ENCODE measurements around the gene LRTM2.

Gene LRTM2

DNA sequence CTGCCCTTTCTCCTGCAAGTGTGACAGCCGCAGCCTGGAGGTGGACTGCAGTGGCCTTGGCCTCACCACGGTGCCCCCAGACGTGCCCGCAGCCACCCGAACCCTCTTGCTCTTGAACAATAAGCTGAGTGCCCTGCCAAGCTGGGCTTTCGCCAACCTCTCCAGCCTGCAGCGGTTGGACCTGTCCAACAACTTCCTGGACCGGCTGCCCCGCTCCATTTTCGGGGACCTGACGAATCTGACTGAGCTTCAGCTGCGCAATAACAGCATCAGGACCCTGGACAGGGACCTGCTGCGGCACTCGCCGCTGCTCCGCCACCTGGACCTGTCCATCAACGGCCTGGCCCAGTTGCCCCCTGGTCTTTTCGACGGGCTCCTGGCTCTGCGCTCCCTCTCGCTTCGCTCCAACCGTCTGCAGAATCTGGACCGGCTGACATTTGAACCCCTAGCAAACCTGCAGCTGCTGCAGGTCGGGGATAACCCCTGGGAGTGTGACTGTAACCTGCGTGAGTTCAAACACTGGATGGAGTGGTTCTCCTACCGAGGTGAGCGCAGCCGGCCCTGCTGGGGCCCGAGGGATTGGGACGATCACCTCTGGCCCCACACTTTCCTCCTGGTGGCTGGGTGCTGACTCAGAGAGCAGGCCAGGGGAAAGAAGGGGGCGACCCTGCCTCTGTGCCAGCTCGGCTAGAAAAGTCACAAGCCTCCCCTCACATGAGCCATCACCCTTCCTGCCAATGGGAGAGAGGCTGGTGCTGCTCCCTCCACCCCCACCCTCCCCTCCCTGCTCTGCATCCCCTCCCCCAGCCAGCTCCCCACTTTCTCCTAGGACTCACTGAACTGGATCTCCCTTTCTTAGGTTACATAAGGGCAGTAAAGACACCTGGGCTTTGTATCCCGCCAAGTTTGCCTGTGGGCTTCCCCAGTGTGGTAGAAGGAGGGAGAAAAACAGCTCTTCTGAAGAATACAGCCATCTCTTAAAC lies 10.9 kb downstream of the LRTM2 start:
- no peak for DNase-seq

DNA sequence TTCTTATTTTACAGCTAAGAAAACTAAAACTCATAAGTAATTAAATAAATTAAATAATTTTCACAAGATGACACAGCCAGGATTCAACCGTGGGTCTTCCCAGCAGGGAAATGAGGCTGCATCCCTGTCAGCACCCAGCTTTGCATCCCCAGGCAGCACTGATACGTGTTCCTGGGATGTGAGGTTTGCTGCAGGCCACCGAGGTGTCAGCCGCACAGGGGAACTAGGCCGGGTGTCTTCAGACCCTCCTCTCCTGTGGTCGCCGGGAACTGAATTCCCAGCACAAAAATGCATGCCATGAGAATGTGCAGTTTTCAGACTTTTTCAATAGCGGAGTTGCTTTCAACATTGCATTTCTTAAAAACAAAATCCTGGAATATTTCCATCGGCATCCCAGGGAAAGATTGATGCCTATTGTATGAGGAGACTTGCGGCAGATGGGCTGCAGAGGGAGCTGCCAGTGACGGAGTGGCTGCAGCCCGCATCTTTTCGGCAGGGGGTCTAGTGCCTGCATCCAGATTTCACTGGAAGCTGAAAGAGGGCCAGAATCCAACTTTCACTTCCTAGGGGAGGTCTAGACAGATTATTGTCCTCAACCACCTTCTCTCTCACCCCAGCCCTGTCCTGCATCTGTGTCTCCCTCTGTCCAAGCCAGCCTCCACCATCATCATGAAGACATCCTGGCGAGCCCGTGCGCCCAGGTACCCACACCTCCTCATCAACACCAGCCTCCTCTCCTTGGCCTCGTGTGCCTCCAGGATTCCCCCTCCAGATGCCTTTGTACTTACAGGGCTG lies 12.6 kb downstream of the LRTM2 start:
- DNase-seq, result no peak

DNA sequence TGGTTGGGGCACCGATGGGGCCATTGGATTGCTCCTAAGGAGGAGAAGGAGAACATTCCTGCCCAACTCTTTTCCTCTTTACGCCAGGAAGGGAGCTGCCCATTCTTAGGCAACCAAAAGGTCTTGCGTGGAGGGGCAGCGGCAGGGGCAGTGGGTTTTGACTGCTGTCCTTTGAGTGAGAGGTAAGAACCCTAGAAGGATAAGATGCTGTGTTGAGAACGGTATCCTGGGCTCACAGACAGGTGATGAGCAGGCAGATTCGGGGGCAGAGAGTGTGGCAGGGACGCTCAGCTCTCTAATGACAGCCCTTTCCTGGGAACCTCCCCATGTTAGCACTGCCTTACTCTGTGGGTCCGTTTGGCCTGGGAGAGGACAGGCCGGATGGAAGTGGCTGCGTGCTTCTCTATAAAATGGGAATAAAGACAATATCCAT lies 13.2 kb downstream of the LRTM2 start:
- no peak for DNase-seq

DNA sequence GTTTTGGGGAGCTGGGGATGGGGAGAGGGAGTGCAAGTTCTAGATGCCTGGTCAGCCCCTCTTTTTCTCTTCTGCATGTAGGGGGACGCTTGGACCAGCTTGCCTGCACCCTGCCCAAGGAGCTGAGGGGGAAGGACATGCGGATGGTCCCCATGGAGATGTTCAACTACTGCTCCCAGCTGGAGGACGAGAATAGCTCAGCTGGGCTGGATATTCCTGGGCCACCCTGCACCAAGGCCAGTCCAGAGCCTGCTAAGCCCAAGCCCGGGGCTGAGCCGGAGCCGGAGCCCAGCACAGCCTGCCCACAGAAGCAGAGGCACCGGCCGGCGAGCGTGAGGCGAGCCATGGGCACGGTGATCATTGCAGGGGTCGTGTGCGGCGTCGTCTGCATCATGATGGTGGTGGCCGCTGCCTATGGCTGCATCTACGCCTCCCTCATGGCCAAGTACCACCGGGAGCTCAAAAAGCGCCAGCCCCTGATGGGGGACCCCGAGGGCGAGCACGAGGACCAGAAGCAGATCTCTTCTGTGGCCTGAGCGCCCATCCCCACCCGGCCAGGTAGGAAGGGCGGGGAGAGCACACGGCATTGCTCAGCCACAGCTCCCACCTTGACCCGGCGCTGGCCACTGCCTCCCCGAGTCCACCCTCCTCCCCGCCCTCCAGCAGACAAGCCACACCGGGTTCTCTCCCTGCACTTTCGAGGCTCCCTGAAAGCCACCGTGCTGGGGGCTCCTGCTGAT lies 14.0 kb downstream of the LRTM2 start:
- no peak for DNase-seq

DNA sequence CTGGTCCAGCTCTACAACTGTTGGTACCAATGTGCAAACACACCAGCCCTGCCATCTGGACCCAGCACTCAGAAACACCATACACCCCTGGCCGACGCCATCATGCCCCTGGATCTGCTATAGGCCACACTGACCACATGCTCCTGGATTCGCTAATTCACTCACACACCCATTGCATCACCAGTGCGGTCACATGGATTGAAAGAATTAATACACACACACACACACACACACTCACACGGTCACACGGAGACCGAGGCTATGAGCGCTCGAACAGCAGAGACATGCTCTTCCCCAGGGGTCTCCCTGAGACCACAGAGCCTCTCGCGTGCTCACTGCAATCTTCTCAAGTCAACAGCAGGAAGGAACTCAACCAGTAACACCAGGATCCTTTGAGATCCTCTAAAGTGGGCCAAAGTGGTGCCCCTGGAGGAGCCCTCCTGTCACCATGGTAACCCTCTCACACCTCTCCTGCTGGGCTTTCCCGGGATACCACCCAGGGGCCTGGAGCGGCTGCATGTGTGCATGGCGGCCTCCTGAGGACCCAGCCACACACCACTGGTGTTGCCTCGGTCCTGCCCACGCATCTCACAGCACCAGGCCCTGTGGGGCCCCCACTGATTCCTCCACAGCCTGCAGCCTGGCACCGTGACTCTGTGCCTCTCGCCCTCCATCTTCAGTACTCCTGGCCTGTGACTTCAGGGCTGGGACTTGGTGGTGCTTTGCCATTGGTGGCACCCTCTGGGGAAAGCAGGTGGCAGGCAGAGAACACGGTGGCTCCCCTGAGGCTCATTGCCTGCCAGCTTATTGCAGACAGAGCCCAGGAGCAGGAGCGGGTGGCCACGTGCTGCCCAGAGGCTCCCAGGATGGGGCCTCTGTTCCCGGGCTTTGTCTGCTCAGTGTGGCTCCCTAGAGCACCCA lies 15.1 kb downstream of the LRTM2 start:
- no peak for DNase-seq

DNA sequence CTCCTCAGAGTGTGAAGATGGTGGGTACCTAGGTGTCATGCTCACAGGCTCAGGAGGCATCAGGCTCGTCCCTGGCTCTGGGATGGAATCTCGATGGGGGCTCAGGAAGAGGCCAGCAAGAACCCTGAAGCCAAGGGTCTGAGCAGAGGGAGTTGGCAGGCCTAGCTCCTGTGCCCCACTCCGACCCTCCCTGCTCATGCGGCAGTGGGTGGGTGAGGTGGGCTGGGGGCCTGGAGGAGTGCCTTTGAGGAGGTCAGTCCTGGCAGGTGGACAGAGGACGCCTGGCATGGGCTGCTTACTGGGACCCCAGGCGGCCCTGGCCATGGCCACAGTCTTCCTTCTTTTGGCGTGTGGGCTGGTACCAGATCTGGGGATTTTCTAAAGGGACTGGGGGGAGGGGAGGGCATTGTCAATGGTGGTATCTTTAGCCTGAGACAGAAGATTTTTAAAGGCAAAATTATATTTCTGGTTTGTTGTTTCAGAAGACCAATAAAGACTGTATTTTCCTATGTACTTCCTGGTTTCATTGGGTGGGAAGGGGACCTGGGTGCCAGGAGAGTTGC lies 16.0 kb downstream of the LRTM2 start:
- no peak for DNase-seq

DNA sequence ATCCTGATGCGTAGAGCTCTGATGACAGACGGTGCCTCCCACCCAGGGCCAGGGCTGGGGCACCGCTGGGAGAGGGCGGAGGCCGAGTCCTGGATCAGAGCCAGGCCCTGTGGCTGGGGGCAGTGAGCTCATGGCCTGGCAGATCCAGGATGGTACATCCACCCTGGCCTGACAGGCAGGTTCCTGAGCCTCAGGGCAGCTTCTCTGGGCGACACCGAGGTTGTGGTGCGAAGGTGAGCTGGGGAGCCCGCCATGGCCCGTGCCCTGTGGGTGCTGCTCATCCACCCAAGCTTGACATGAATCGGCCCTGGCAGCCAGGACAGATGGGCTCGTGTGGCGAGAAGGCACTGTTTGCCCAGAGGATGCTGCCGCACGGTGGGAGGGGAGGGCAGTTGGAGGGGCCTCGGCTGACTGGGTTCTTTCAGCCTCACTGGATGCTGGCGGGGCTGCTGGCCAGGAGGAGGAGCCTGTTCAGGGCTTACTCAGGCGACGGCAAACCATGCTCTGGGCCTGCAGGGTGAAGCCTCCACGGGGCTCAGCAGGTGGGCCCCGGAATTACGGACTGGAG lies 16.6 kb downstream of the LRTM2 start:
- DNase-seq, result peak; percentile 32 to 46

DNA sequence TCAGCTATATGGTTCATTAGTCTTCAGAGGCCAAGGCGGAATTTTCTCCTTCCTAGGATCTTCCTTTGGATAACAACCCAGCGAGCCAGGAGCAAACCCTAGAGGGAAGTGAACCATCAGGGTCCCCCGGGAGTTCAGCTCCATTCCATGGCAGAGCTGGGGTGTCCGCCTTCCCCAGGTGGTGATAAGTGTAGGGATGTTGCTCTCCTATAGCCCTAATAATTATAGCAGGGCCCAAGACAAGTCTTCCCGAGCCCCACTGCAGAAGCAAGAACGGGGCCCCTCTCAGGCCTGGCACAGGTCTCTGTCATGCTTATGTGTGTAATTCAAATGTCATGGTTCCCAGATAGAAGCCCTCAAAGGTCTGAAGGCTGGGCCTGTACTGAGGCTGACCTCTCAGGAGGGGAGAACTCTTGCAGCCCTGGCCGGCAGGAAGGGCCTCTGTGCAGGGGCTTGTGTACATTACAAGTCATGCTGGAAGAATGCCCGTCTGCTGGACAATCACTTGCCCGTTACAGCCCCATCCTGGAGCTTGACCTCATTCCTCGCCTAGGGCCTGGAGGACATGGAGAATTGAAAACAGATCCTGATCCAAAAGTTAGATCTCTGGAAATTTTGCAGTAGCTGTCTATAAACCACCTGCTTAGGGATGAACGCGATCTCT lies 17.3 kb downstream of the LRTM2 start:
- no peak for DNase-seq

DNA sequence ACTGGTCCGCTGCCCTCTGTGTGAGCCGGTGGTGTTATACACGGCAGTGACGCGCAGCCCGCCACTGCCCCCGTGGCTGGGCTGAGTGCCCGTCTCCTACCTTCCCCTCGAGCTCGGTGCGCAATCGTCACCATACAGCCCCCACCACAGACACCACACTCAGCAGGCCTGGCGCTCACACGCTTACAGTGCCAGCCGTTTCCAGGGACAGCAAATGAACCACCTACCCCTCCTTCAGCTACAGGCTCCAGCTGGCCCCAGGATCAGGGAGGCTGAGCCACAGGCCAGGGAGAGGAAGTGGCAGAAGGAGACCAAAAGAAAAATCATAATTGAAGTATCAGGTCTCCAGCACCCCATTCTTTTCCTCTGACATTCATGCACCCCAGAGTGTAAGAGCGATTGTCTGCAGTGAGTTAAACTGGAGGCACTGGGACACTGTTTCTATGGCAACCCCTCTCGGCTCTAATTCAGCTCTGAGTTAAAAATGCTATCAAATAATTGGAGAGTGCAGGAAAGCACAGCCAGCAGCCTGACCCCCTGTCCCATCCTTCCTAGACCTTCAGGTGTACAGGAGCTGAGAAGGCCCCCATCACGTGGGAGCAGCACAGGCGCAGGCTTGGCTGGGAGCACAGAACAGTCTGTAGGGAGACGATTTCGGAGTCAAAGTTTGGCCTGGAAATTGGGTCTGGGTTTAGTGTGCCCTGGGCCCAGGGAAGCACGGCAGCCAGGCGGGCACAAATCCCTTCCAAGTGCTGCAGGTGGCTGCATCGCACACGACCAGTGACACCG lies 18.0 kb downstream of the LRTM2 start:
- no peak for DNase-seq

DNA sequence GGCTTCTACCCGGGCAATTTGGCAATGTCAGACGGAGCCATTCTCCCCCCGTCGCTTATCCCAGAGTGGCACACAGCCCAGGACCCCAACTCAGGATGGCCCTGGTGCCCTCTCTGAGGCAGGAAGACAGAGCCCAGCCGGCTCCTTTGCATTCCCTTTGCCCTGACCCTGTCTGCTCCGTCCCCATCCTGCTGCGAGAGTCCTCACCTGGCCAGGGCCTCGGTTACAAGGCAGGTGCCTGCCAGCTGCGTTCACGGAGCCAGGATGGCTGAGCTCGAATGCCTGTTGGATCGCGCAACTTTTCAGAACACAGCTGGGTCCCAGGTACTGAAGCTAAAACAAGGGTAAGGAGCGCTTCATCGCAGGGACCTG lies 18.6 kb downstream of the LRTM2 start:
- DNase-seq, result no peak

DNA sequence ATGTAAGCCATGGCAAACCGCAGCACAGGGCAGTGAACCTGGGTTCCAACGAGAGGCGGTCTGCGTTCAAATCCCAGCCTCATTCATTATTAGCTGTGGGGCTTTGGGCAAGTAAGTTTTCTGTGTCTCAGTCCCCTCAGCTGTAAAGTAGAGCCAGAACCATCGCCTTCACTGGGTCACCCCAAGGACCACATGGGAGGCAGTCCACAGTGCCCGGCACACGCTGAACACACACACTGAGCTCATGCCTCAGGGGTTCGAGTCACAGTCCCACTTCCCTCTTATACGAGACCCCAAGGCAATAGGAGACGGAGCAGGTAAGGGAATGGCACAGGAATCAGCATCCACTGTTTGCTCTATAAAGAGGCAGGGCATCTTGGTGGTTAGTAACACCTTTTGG lies 19.1 kb downstream of the LRTM2 start:
- no peak for DNase-seq

DNA sequence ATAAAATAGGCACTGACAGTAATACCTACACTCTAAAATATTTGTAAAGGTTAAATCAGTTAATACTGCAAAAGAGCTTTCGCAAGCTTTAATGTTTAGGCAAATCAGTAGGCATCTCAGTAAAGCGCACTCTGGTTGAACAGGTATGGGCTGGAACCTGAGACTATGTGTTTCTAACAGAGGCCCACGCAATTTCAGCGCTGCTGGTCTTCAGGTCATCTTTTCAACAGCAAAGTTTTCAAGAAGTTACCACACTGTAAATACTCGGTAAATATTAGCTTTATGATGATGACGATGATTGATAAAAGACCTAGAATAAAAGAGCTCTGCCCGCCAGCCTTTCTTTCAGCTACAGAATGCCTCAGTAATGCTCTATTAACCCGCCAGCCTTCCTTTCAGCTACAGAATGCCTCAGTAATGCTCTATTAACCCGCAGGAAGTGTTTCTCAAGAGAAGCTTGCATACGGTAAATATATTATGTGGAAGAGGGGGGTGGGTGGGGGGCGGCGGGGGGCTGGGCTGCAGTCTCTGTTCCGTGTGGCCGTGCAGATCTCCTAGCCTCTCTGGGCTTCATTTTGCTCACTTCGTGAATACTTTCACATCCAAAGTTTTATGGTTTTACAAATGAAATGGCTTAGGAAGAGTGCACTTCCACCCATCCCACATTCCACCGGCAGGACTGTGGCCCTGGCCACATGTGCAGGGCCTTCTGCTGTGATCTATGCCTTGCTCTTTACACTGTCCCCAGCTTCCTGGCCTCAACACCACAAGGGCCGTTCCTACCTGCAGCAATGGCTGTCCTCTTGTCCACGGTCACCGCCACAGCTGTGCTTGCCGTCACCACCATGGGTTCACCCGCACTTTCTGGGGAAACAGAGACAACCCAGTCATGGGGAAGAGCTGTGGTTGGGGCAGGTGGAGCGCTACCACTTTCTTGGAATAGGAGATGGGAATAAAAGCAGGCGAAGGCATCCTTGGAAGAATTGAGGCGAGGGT lies 19.9 kb downstream of the LRTM2 start:
- DNase-seq, result no peak

DNA sequence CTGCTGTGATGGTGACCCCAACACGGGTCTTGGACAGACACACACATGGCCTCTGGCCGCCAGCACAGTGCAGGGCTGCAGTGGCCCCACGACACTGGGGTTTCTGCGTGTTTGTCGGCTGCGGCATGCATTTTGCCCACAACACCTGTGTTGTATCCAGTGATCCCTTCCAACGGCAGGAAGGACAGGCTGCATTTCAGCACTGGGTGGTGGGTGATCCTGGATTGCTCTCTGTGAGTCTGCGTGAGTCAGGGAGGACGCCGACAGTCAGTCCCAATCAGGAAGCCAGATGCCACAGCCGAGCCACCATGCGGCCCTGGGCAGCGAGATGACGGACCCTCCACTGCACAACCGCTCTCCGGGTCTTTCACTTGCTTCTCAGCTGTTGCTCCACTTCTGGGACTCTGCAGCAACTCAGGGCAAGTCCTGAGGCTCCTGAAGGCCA lies 20.6 kb downstream of the LRTM2 start:
- DNase-seq, result no peak

DNA sequence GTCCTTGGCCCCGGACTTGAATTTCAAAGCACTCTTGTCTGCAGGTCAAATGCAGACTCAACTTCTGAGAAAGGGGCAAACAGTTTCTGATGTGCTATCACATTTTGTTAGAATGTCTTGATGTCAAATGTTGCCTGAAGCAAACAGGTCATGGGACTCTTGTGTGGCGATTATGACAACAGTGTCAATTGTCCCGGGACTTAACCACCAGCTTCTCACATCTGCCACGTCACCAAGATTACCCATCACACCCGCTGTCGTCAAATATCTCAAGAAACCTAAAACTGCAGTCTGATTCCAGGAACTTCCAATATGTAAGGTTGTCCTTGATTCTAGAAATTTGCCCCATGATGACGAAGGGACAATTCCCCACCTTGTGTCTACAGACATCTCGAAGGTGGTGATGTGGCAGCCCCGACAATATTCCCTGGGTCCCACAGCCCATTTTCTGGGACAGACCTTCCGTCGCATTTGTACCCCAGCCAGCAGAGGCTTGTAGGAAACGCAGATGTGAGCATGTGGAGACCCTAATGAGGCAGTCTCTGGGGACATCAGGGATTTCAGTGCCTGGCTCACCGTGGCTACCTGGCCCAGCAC lies 21.3 kb downstream of the LRTM2 start:
- DNase-seq, result no peak

DNA sequence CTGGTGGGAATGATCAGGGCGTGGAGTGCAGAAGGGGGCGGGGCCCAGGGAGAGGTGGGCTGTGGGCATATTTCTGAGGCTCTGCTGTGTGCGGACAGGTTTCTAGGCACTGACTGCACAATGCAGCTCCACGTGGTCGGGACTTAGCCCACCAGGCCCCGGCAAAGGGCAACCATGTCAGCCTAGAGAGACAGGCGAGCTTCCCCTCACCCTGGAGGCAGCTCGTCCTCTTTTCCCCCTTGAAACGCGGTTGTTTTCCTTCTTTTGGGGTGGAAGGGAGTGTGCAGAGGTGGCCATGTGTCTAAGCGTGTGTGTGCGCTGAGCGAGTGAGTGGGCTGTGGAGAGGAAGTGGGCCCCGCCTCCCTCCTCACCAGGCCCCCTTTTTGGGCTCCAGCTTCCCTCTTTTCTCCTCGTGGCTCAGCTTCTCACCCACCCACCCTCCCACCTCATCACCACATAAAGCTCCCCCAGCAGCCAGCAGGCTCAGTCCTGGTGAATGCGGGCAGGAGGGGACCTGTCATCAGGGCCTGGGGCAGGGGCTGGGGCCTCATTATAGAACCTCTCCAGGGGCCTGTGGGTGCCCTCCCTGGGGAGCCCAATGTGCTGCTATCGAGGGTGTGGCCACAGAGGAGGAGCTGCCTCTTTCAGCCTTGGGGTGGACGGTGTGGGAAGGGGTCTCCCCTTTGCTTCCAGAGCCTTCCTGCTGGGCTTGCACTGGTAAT lies 22.0 kb downstream of the LRTM2 start:
- DNase-seq, result no peak

DNA sequence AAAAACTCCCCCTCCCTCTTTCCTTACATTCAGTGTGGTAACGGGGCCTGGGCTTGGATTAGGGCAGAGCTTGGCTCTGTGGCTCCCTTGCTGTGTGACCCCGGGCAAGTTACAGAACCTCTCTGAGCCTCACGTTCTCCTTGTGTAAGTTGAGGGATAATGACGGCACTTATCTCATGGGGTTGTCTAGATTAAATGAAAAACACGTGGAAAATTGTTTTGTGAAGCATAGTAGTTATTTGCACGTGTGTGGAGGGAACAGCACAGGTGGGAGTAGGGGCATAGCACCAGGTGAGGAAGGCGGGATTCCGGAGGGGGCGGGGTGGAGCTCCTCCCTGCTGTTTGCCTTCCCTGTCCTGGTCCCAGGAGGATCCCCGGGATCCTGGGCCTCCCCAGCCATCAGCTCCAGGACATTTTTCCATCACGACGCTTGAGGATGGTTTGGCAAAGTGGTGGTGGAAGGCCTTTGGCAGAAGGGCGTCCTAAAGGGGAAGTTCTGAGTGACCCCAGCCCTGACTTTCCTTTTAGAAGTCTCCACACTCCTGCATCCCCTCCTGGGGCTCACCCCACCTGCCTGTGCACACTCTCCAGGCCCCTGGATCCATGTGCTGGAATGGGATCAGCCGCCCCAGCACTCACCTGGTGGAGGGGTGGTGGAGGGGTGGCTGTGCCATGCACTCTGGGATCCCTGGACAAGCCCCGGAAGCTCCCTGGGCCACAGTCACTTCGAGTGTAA lies 22.7 kb downstream of the LRTM2 start:
- DNase-seq, result no peak

DNA sequence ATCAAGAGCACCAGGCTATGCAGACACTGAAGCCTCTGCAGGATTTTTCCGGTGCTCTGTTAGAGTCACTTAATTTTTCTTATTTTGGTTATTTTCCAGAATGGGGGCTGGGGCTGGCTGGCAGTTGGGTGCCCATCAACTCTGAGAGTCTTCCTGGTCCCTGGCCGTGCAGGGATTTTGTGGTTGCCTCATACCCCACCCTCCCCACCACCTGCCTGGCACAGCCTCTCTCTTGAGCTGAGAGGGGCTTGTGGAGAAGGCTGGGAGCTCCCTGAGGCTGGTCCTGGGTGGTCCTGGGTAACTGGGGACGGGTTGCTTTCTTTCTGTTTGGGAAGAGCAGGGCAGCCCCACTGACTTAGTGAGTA lies 23.3 kb downstream of the LRTM2 start:
- no peak for DNase-seq
